HL-60/S4 treated with phorbol 12-myristate 13-acetate at 8.2 ng/mL for 4 days and 3 days (cell line): ENCODE results near the gene FRMD4A.

Experiments used
- in situ Hi-C: fragments of 300-500 bp; cut with MboI; formaldehyde crosslinking; loops from 2 replicates; pipeline ENCODE4 v1.15.0; 2022; ENCODE audit warnings: low sequenced_read_pairs

FRMD4A gene

GRCh38 chr10:13669901-13670300 lies 660.8 kb downstream of the FRMD4A start:
- in situ Hi-C loops = loop anchor here (10.0 kb wide), 1 partner anchor 105 kb away; no protein-coding TSS in a partner anchor

- in situ Hi-C loops = loop anchor here (10.0 kb wide), 1 partner anchor 105 kb away; no protein-coding TSS in a partner anchor
Measured at GRCh38 chr10:13669182-13669855, 661.4 kb downstream of the FRMD4A start.

GRCh38 chr10:13668126-13668525 lies 662.6 kb downstream of the FRMD4A start:
- in situ Hi-C loops = loop anchor here (10.0 kb wide), 1 partner anchor 107 kb away; no protein-coding TSS in a partner anchor

GRCh38 chr10:13665516-13666262 lies 665.0 kb downstream of the FRMD4A start:
- in situ Hi-C loops = loop anchor here (10.0 kb wide), 1 partner anchor 109 kb away; no protein-coding TSS in a partner anchor

GRCh38 chr10:13661256-13661655 lies 669.5 kb downstream of the FRMD4A start:
- in situ Hi-C loops = loop anchor here (10.0 kb wide), 1 partner anchor 114 kb away; no protein-coding TSS in a partner anchor

GRCh38 chr10:13660551-13660920 lies 670.2 kb downstream of the FRMD4A start:
- in situ Hi-C loops = loop anchor here (10.0 kb wide), 1 partner anchor 114 kb away; no protein-coding TSS in a partner anchor

GRCh38 chr10:13659887-13660550 lies 670.7 kb downstream of the FRMD4A start:
- in situ Hi-C loops = loop anchor here (10.0 kb wide), 1 partner anchor 115 kb away; no protein-coding TSS in a partner anchor

- in situ Hi-C loops = no loop called here
Measured at GRCh38 chr10:13658871-13659685, 671.6 kb downstream of the FRMD4A start.

GRCh38 chr10:13658264-13658663 lies 672.5 kb downstream of the FRMD4A start:
- in situ Hi-C loops = no loop called here

GRCh38 chr10:13657101-13657680 lies 673.5 kb downstream of the FRMD4A start:
- in situ Hi-C loops = no loop called here

- in situ Hi-C loops = no loop called here
Measured at GRCh38 chr10:13656337-13657100, 674.2 kb downstream of the FRMD4A start.

- in situ Hi-C loops = no loop called here
Measured at GRCh38 chr10:13654846-13655245, 675.9 kb downstream of the FRMD4A start.

- in situ Hi-C loops = no loop called here
Measured at GRCh38 chr10:13654118-13654830, 676.5 kb downstream of the FRMD4A start.

GRCh38 chr10:13652860-13653259 lies 677.9 kb downstream of the FRMD4A start:
- in situ Hi-C loops = no loop called here

- in situ Hi-C loops = no loop called here
Measured at GRCh38 chr10:13651969-13652720, 678.6 kb downstream of the FRMD4A start.

- in situ Hi-C loops = no loop called here
Measured at GRCh38 chr10:13650961-13651360, 679.8 kb downstream of the FRMD4A start.

- in situ Hi-C loops = no loop called here
Measured at GRCh38 chr10:13649844-13650520, 680.7 kb downstream of the FRMD4A start.
